MV-4-11 (cell line): ENCODE data around the gene BARHL1.

Source experiments
- DNase-seq: peaks from one replicate; lab custom pipeline; 2025; lab: John Stamatoyannopoulos, UW

BARHL1 gene

DNA sequence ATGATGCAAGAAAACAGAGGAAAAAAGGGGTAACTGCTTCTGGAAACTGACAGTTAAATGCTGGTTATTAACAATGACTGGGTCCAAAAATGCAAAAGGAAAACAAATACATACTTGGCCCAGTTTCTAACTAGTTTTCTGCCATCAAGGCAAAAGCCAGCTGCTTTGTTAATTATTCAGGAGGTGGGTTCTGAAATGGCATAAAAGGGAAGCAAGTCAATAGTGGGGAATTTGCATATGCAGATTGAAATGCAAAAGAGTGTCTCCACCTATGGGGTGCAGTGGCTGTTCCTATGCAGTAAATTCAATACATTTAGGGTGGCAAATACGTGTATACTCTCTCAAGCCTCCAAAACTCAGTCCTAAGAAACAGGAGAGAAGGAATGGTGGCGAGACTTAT is 33.4 kb downstream of the BARHL1 start:
- DNase-seq = no peak

DNA sequence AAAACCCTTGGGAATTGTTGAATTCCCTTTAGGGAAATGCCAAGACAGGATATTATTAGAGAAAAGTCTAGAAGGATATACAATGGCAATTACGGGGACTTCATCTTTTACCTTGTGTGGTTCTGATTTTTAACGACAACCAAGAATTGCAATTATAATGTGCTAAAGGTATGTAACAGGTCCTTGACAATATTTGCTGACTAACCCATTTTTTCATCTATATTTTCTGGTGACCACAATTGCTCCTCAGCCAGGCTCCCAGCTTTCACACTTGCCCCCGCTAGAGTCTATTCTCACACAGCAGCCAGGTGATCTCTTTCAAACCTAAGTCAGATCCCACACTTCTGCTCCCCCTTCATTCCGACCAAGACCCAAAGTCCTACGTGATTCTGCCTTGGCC is 34.3 kb downstream of the BARHL1 start:
- DNase-seq = no peak

DNA sequence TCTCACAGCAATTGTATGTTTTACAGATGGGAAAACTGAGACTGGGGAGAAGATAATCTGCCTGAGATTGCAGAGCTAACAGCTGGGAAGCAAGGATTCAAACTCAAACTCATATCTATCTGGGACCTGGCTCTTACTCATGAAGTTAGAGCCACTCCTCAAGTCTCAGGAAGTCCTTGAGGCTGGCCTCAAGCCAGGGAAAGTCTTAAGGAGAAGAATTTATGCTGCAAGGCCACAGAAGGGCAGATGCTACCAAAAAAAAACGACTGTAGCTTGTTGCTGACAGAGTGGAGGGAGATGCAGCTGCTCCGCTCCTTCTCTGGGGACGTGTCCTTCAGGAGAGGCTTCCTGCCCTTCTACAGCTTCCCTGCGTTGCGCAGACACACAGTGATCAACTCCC is 39.8 kb downstream of the BARHL1 start:
- no peak for DNase-seq

DNA sequence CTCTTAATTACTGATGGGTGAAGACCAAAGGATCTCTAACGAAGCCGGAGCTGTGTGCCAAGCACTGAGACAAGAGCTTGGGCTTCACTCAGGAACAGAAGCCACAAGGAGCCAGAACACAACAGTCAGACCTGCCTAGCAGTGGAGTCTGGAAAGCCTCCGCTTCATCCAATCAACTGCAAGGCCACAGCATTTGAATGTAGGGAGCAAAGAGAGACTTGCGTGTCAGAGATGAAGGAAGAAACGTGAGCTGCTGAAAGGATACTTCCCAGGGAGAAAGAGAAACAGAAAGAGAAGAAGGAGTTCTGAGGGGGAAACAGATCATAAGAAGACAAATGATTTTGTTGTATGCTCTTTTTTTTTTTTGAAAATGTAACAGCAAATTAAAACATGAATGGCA is 43.9 kb downstream of the BARHL1 start:
- no peak for DNase-seq

DNA sequence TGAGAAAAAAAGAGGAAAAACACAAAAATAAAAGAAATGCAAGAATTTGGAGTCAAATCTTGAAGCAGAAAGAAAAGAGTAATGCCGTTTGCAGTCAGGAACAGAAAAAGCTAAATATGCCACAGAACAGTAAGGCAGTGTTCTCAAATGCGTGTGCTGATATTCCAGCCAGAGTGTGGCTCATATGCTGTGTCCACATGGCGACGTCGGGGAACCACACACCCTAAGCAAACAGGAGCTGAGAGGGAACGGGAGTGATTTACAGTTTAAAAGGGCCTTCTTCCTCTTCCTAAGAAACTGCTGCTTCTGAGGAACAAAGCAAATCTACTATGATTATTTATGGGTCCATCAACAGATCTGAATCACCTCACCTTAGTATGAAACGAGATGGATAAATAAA is 44.7 kb downstream of the BARHL1 start:
- DNase-seq = peak; percentile 61

DNA sequence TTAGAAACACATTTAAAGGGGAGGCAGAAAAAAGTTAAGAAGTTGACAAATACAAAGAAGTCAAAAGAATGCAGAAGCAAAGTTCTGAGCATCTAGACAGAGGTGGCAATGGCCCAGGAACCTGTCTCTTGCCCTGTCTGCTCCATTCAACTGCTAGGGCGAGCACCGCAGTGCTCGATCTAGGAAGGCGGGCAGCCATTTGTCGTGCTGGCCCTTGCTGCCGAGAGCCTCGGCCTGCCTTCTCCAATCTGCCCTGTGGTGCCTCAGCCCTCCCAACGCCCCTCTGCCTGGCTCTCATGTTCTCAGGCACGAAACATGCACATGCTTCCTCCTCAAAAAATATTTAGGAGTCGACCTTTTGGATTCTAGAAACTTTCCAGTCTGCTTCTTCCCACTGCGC is 45.2 kb downstream of the BARHL1 start:
- no peak for DNase-seq

DNA sequence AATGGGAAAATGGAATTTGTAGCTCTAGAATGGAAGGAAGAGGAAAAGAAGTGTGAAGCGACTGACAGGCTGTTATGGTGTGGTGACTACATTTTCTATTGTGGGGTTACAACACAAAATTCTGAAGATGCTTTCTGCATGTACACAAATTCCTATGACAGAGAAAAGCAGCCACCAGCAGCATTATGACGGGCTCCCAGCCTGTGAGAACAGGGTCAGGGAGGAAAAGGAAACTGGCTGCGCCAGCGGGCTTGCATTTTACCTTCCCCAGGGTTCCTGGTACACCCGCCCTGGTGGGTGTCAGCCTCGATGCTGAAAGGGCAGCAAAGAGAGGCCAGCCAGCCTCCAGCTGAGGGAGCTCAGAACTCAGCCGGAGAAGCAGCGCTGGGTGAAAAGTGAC is 46.3 kb downstream of the BARHL1 start:
- DNase-seq = no peak

DNA sequence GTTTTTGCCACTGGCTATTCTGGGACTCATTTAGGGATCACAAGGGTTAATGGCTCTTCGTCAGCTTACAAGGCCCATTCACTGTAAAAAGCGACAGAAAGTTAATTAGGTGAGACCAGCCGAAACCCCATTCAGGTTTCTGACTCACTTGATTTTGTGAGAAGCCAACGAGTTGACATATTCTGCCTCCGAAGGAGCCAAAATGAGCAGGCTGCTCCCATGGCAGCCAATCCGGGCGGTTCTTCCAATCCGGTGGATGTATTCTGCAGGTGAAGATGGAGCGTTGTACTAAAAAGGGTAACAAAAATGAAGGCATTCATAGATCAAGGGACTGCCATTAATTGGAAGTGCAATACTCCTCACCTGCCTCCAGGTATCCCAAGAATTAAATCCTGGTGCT is 47.7 kb downstream of the BARHL1 start:
- no peak for DNase-seq

DNA sequence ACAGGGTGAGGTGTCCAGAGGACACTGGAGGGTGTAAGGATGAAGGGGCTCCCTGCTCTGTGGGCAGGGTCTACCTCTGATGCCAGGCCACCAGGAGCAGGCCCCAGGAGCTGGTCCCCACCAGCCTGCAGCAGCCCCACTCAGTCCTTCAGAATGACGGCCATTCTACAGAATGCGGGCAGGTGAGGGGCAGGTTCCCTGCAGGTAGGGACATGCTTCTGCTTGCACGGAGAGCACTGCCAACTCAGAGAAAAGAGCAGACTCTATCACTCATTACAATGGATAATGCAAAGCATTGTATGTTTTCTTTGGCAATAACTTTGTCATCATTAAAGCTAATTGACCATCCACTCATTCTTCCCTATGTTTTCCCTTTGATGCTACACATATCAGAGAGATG is 48.4 kb downstream of the BARHL1 start:
- no peak for DNase-seq

DNA sequence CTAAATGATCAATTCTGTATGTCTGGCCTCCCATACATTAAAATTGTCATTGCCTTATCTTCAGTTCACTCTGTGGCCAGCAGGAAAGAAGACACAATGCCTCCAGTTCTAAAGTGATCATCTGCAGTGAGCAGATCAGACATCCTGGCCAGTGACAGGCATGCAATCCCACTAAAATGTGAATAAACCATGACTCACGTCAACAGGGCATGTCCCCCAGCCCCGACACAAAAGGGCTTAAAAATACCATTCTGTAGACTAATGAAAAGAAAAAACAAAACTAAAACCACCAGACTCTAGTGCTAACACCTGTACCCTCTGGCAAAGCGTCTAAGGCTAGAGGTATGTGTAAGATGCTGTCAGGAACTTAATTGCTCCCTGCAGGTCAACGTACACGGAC is 48.9 kb downstream of the BARHL1 start:
- DNase-seq = no peak

DNA sequence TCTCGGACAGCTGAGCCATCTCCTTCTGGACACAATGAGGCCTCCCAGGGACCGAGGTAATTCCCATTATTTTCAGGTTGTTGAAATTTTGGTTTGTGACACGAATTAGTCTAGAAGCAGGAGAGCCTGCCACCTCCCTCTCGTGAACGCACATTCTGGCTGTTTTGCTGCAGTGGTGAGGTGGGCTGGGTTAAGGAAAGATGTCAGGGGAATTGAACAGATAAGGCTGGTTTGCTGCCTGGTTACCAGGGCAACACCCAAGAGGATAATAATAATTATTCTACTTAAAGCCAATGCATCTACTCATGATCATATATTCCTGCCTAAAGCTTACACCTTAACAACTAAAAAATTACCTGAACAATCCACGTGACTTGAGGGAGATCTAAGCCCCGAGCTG is 49.3 kb downstream of the BARHL1 start:
- no peak for DNase-seq

DNA sequence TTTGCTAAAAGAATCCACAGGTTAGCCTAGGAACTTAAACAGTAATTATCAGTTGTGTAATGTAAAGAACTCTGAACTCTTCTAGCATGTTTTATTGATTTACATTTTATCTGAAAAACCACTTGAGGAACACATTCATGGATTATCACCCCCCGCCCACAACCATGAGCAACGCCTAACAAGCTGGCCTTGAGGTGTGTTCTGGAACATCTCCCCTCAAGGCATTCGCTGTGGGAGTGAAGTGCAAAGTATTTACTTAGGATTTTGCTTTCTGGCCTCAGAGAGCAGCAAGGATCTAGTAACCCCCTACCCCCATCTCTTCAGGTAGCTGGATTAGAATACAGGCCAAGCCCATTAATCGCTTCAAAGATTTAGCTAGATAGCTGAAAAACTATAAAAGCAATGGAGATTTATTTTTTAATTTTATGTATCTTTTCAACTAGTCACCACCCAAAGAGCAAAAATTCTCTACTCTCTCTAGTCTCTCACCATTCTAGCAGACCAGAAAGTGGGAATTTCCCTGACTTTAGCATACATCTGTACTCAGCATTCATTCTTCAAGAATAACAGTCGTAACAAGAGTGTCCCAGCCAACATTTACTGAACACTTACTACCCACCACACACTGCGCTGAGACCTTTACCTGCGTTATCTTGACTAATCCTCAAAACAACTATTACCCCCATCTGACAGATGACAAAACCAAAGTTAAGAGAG is 50.2 kb downstream of the BARHL1 start:
- DNase-seq = no peak

DNA sequence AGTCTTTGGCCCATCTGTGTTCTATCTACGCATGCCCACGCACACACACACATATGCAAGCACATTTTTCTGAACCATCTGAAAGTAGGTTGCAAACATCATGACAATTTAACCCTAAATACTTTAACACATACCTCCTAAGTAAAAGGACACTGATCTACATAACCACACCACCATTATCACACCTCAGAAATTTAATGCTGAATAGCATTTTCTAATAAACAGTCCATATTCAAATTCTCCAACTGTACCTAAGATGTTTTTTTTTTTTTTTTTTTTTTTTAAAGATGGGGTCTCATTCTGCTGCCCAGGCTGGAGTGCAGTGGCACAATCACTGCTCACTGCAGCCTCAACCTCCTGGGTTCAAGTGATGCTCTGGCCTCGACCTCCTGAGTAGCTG is 51.9 kb downstream of the BARHL1 start:
- DNase-seq = no peak

DNA sequence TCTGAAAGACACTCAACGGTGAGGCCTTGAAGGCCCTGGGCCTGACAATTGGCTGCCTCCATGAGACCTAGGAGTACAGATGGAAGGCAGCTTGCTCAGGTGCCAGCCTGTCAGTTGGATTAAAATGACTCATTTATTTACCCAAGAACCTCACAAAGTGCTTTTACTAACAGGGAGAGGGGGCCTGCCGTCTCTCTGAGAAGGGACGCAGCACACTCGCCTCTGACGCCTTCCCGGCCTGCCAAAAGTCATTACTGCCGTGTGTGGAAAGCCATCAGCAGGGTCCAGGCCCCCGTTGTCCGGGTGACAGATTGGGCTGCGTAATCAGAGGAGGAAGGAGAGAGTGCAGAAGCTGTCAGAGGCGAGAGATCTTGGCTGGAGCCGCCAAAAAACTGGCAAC is 54.9 kb downstream of the BARHL1 start:
- no peak for DNase-seq

DNA sequence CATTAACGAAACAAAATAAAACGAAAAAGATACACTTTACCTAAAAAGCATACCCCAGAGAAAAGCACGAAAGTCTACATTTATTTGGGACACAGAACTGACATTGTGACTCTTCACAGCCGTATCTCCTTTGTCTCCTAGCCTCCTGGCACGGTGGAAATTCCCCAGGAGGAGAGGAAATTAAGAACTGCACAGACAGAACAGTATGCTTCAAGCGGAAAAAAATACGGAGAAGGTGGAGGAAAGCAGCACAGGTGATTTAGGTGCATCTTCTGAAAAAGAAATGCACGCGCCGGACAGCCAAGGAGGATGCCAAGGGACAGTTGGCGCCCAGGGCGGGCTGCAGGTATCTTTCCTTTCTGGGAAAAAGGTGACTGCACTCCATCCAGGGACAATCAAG is 55.4 kb downstream of the BARHL1 start:
- no peak for DNase-seq

DNA sequence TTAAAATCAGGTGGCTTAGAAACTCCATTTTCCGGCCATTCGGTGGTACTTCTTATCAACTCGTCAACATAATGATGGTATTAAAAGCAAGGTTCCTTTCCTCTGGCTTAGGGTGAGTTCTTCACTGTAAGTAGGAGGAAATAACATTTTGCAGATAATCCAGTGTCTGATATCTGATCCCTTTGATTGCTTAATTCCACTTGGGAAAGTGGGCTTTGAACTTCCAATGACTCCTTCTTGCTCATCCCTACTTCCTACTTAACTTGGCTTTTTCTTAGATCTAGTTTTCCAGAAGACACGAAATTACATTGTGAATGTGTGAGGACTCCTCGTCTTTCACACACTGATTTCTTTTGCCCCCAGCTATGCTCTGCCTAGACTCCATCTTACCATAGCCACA is 55.8 kb downstream of the BARHL1 start:
- DNase-seq = no peak

DNA sequence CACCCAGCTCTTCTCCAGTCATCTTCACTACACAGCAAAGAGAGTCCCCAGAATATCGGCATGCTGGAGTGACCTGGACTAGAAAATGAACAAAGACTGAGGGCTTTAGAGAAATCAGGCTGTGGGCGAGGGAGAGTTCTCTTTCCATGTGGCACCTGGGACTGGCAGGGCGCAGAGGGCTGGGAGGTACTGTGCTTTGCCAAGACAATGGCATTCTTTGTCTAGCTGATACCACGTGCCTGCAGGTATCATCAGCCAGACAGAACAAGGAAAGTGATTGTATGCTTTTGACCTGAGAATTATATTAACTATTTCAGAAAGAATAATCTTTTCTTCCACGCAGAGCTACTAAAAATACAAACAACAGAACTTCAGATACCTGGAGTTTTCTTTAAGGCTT is 56.9 kb downstream of the BARHL1 start:
- DNase-seq = no peak
